GM18511 (cell line): ENCODE measurements around the gene THAP3.
"Not testable (repeated sequence)": the region's sequence is repeated elsewhere in the genome, so short reads cannot be mapped to it uniquely, and the experiment has no call there.

Experiments
- ATAC-seq: cut with Tn5 transposase; IDR thresholded peaks from one replicate; pipeline ENCODE4 v1.9.1; 2021; ENCODE audit warnings: mild to moderate bottlenecking, moderate library complexity; ENCODE audit not compliant: unreplicated experiment

THAP3 gene

DNA sequence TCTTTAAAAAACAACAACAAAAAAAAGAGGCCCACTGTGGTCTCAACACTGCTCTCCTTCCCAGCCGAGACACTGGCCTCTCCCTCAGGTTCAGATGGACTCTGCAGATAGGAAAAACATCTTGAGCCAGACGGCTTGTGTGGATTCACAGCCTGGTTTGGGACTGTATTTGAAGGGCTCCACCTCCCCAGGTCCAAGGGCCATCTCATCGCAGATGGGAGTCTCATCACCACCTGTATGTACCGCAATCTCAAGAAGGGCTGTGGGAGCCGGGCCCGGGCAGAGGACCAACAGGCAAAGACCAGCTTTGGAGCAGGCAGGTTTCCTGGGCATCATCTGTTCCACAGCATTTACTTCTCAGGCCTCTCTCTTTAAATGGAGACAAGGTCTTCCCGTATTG, 34.6 kb upstream of the THAP3 start:
- ATAC-seq: no peak

DNA sequence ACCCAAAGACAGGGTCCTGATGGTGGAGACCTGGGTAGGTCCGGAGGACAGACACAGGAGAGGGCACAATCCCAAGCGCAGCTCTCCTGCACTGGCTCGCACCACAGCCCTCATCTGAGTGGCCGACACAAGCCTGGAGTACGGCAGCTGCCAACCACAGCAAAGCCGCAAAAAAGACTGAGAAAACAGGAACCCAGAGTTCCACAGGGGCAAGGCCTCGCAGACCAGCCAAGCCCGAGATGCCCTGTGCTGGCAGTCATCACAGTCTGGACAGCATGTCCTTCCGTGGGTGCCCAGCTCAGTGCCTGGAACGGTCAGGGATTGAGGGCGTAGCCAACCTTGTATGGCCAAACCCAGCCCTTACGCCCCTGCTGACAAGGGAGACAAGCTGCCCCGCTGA, 33.4 kb upstream of the THAP3 start:
- ATAC-seq: no peak

DNA sequence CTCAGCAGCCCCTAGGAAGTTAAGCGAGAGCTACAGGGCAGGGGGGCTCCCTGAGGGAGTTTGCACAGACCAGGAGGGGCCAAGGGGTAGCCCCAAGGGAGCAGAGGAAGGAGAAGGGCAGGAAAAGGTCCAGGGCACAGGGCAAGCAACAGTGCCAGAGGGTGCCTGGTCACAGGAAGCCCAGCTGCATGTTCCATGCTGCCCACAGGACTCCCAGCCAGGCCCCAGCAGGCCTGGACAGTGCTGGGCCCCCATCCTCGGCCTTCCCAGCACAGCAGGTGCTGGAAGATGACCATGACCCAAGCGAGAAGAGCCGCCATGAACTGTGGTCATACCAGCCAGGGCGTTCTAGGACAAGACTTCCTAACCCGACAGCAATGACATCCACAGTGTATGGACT, 33.0 kb upstream of the THAP3 start:
- no peak for ATAC-seq

DNA sequence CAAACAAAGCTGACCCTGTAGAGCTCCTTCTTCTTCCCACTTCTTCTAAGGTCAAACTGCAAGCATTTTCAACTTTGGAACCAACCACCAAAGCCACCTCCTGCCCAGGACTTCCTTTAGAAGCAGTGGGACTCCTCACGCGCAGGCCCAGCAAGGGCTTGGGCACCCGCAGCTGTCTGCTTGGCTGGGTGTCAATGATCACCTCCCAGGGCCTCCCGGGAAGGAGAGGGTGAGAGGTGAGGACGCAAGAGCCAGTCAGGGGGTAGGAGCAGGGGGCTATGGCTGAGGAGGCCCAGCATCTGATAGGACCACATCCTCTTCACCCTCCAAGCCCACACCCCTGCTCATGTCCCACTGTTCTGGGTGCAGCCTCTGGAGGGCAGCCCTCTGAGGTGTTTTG, 32.2 kb upstream of the THAP3 start:
- ATAC-seq: no peak

DNA sequence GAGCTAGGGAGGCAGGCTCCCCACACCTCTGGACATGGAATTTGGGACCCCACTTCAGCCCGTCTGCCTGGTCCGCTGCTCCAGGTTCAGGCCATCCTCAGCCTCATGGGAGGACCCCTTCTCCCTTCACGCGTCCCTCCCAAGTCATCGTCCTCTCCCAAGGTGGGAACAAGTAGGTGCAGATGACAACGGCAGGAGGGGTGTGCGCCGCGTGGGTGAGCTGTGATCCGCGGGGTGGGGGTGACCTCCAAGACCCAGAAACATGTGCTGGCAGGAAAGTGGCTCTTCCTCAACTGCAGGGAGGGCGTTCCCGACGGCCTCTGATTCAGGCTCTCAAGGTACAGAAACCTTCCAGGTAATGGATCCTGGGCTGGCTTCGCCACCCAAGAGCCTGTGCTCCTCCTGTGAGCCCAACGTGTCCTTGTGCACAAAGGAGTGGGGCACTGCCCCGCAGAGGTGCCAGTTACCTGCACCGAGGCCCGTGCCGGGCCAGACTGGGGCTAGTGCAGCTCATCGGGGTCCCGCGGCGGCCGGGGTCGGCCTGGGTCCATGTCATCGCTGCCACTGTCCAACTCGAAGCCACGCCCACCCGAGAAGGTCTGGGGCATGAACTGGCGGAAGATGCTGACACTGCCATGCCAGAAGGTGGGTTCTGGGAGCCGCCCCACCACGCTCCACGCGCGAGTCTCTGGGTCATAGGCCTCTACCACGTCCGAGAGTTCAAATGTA, 31.6 kb upstream of the THAP3 start:
- no peak for ATAC-seq

DNA sequence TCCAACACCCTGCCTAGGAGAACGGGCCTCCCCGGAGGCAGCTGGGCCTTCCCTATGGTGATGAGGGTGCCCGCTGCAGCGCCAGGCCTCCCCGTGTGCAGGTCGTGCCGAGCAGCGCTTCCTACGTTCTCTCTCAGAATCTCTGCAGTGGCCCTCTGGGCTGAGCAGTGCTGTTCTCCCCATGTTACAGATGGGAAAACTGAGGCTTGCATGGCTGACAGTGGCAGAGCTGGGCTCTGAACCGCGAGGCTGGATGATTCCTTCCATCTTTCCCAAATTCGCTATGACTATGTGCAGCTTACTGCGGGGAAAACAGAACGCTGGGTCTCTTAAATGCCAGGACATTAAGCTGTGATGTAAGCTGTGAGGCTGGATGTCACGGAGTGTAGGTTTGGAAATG, 30.9 kb upstream of the THAP3 start:
- no peak for ATAC-seq

DNA sequence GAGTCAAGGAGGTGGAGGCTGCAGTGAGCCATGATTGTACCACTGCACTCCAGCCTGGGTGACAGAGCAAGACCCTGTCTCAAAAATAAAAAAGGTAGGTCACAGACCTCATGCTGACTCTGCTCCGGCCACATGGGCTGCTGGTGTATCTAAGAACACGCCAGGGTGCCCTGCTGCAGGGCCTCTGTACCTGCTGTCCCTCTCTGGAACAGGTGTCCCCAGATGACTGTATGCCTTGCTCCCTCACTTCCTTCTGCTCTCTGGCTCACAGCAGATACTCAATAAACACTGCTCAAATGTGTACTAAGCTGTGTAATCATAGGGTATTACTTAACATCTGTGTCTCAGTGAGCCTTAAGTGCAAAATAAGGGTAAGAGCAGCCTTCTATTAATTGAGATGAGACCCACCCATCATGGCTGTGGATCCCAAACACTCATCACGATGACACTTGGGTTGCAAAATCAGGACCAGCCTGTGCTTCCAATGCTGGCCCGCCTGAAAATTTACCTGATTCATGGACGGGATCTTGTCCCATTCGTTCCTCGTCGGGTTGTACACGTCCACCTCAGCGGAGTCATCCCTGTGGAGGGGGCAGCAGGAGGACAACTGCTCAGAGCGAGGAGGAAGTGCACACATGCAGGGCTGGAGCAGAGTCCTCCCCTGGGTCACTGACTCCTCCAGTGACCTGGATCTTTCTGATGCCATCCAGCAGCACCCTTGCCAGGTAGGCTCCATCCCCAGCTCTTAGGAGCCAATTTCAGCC, 29.5 kb upstream of the THAP3 start:
- no peak for ATAC-seq

DNA sequence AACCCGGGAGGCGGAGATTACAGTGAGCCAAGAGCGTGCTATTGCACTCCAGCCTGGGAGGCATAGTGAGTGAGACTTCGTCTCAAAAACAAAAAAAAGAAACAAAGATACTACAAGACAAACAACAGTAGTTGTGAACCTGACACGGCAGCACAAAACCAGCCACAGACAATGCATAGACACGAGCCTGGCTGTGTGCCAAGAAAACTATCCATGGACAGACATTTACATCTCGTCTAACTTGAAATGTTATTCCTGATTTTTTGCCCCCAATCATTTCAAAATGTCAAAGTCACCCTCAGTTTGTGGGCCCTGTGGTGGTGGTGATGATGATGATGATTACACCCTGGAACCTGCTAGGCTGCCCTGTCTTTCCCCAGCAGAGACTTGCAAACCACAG, 28.3 kb upstream of the THAP3 start:
- no peak for ATAC-seq

DNA sequence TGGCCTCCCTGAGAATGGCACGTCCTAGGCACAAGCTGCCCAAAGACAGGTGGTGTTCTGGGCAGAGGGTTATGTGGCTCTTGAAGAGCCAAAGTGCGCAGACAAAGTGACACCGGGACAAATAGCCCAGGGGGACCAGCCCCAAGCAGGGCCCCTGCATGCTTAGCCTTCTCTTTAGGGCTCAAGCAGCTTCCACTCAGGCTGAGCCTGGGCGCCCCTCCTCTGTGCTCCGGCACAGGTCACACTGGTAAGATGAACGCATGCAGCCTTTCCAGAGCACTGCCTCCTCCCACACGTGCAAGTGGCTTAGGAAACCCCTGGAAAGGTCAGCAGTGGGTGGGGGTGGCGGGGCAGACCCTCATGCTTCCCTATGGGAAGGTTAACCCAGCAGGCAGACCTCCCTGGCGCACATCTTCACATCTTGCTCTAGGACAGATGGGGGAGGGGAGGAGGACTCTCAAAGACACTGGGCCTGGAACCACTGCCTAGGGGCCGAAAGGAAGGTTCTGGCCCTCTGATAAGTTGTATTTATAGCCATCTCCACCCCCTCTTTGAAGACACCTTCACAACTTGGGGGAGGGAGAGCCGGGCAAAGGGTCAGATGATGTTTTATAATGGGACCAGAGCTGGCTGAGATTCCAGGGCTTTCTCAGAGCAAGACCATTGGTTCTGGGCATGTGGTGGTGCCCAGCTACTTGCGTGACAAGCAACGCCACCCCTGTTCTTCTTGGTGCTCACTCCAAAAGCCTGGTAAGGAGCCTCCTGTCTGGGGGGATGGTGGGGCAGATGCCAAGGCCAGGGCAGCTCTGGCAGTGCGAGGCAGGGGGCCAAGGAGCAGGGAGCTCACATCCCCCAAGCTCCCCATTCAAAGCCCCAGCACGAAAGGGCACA, 27.5 kb upstream of the THAP3 start:
- ATAC-seq: no peak

DNA sequence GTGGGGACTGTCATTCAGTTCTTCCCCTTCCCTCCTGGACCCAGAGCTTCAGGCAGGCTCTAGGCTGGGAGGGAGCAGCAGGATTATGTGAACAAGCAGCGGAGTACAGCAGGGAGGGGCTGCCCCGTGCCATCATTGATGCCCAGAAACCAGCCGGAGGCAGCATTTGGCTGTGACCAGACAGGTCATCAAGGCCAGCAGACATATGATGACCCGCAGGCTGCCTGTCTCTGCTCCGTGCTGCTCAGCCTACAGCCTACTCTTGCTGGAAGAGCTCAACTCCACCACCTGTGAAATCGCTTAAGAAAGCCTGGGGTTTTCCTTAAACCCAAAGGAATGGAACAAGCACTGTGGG, 26.9 kb upstream of the THAP3 start:
- ATAC-seq: no peak

DNA sequence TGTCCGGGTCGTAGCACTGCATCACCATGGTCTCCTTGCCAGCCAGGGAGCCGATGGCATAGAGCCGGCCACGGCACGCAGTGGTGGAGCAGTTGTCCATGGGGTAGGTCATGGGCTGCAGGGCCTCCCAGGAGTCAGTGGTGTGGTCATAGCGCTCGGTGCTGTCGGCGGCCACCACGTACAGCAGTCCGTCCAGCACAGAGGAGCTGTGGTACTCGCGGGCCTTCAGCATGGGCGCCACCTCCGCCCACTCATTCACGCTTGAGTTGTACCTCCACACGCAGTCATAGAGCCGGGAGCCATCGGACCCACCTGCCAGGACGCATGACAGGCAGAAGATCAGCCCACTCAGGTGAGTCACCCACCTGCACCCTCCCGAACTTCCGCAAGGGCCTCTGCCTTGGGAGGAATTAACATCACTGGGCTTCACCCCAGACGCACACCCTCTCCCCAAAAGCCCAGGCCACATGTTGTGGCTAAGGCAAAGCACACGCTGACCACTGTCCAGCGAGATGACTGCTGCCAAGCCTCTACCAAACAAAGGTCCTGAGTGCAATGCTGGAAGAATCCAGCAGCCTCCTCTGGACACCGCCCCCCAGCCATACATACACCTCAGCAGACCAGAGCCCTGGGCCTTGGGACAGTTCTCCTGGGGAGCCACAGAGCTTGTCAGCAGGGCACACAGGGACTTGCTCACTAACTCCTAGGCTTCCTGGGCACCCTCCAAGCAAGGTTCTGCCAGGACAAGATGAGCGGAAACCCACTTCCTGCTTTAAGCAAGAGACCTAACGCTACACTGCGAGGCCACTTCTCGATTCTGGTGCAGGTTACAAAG, 25.3 kb upstream of the THAP3 start:
- ATAC-seq: no peak

DNA sequence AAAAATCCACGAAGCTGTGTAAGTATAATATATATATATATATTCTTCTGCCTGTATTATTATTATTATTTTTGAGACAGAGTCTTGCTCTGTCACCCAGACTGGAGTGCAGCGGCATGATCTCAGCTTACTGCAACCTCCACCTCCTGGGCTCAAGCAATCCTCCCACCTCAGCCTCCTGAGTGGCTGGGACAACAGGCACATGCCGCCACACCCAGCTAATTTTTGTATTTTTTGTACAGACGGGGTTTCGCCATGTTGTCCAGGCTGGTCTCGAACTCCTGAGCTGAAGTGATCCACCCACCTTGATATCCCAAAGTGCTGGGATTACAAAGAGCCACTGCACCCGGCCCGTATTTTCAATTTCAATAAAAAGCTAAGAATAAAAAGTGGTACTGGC, 24.7 kb upstream of the THAP3 start:
- not testable (repeated sequence) for ATAC-seq

DNA sequence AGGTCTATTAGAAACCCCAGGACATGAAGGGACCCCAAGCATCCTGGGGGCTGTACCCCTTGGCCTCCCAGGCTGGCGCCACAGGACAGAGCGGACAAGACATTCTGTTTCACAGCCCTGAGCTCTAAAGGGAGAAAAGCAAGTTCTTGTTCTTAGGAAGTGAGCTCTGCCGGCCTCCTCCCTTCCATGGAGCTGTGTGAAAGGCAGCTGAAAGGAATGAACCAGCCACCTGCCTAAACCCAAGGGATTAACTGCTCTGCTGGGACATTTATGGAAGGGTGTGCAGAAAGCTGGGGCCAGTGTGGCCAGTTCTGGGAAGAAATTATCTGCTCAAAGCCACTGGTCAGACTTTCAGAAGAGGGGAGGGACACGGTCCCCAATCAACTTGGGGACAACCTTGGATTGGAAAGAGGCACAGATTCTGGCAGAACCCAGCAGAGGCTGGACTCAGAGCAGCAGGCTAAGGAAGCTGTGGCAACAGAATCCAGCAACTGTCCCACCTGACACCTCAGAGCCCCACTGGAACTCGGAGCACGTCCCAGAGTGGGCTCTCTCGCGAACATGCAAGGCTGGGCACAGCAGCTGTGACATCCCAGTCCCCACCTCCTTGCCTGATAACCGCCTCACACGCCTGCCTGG, 24.1 kb upstream of the THAP3 start:
- no peak for ATAC-seq

DNA sequence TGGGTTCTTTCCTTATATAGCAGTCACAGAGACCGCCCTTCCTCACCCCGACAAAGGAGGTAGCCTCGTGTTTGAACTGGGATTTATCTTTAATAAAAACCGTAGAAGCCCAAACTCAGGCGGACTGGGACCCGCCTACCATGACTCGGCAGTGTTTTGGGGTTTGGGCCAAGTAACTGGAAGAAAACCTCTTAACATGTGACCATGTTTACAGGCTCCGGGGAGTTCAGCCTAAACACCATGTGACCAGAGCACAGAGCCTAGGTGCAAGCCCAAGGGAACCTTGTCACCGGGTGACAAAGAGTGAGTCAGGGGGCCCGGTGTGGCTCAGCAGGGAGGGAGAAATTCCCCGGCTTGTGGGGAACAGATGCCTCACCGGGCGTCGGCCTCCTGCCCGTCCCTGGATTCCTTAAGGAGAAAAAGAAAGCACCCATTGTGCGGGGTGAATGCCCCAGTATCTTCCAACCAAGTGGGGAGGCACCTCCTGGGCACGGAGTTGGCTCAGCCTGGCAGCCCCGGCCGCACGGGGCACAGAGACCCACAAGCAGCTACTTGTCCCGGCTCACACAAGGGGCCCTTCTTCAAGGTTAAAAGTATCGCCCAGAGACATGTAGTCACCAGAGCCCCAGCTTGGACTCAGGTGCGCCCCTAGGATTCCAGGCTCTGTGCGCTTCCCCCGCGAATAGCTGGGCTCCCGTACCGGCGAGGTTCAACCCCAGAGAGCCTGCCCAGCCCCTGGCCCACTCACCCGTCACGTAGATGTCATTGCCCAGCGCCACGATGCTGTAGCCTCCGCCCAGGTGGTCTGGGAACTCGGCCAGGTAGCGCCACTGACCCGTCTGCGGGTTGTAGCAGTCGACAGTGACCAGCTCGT, 23.4 kb upstream of the THAP3 start:
- no peak for ATAC-seq

DNA sequence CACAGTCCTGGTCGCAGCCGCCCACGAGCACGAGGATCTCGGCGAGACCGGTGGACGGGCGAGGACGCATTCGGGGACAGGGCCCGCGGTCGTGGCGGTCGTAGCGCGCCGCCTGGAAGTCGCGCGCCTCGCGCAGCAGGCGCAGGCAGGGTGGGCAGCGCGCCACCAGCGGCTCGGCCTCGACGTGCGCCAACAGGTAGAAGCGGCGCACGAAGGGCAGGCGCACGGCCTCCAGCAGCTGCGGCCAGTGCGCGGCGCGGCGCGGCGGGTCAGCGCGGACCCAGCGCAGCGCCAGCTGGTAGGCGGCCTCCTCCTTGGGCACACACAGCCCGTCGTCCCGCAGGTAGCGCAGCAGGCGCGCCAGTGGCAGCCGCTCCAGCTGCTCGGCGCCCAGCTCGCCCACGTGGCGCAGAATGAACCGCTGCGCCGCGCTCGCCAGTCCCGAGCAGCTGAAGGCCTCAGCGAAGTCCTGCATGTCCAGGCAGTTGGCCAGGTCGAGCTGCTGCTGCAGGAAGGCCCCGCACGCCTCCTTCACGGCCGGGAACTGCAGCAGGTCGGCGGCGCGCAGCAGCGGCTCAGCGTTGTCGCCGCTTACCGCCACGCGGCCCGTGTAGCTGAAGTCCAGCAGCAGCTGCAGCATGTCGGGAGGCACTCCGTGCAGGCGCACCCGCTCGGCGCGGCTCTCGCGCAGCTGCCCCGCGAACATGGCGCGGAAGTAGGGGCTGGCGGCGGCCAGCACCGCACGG, 22.6 kb upstream of the THAP3 start:
- ATAC-seq: peak; percentile 37

DNA sequence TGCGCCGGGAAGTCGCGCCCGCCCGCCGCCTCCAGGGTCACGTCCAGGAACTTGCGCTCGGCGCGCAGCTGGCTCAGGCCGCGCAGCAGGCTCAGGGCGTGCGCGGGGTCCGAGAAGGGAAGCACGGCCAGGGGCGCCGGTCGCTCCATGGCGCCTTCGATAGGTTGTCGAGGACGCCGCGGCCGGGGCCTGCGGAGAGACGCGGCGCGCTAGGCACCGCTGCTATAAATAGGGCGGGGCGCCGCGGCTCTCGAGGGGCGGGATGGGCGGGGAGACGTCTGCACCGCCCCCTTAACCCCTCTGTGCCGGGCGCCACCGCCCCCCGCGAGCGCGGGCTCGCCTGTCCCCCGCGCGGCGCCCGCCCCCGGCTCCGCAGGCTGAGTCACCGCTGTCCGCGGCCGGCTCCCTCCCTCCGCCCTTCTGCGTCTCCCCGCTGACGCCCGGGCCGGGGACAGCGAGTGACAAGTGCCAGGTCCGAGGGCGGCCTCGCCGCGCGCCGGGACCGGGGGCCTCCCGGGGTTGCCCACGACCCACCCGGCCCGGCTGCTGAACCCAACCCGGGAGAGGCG, 21.9 kb upstream of the THAP3 start, which contains the start of gene KLHL21:
KLHL21 (minus strand) TSS at position 201 of the 569 bp plus-strand sequence; CDS start at position 149, 52 bp downstream.
- peak; percentile 57 for ATAC-seq

DNA sequence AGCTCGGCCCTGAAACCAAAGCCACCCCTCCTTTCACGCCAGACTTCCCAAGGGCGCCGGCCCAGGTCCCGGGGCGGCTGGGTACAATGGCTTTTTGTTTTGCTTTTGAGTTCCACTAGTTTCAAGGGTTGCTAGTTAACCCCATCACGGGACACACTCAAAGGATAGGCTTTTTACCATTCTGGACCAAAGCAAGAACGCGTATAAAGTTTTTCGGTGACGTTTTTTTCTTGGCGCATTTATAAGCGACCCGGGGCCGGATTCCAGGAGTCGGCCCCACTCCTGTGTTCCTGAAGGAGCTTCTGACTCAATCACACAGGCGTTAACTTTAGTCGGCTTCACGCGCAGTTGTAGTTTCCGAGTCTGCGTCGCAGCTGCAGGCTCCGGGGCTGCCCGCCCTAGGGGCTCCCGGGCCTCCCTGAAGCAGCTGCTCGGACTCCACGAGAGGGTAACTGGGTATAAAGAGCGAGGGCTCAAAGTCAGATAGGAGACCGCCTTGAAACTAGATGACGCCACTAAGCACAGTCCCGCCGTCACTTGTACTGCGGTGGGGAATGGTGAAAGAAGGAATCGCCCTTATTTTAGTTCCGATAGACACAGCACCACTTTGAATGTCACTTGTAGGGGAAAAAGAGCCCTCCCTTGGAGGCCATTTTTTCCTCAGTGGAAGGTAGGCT, 21.3 kb upstream of the THAP3 start:
- peak; percentile 36 for ATAC-seq
